Kidney (tissue), 22 donors: Measurements from ENCODE around the gene ALG10. TPM values are rescaled to one million over a fixed set of nuclear protein-coding genes. Genes with fewer than 3 reads are reported as not detected.
"Not testable (repeated sequence)": the region's sequence is repeated elsewhere in the genome, so short reads cannot be mapped to it uniquely, and the experiment has no call there.

Experiments
- DNase-seq, 5 donors: peaks; one replicate each; pipeline ENCODE4 v3.0.0-alpha.2; 2013 to 2020
- FAIRE-seq: peaks from 2 replicates; lab custom pipeline; 2012; peaks lifted over from hg19 to GRCh38; lab: Jason Lieb, UNC
- H3K27ac ChIP-seq, 2 donors: one replicate each; pipeline ENCODE4 v1.7.0; 2013; ENCODE audit warnings: low read depth in 2 of 2, low read length in 2 of 2, inconsistent platforms in 1 of 2
- H3K27me3 ChIP-seq: one replicate; pipeline ENCODE4 v1.7.1; 2013; ENCODE audit warnings: low read length, inconsistent platforms; ENCODE audit not compliant: control insufficient read depth, insufficient read depth
- H3K36me3 ChIP-seq, 3 donors: one replicate each; pipeline versions ENCODE4 v1.7.0 to v1.7.1; 2013; ENCODE audit warnings: low read length in 3 of 3, control low read depth in 1 of 3, inconsistent platforms in 1 of 3; ENCODE audit not compliant: insufficient read depth in 3 of 3, control insufficient read depth in 2 of 3
- H3K4me1 ChIP-seq, 3 donors: one replicate each; pipeline versions ENCODE4 v1.7.0 to v1.7.1; 2013; ENCODE audit warnings: low read length in 3 of 3, inconsistent platforms in 1 of 3, low read depth in 1 of 3; ENCODE audit not compliant: control insufficient read depth in 2 of 3, insufficient read depth in 2 of 3
- H3K4me3 ChIP-seq, 3 donors: one replicate each; pipeline versions ENCODE4 v1.7.0 to v1.8.1; 2013; ENCODE audit warnings: low read length in 3 of 3, control low read depth in 1 of 3, inconsistent platforms in 1 of 3
- H3K9ac ChIP-seq, 3 donors: one replicate each; pipeline versions ENCODE4 v1.7.0 to v1.7.1; 2013; ENCODE audit warnings: low read length in 3 of 3, control low read depth in 1 of 3, inconsistent platforms in 1 of 3
- H3K9me3 ChIP-seq, 3 donors: one replicate each; pipeline versions ENCODE4 v1.7.0 to v1.7.1; 2013; ENCODE audit warnings: low read length in 3 of 3, control low read depth in 1 of 3, inconsistent platforms in 1 of 3; ENCODE audit not compliant: control insufficient read depth in 2 of 3, insufficient read depth in 1 of 3
- CTCF ChIP-seq: IDR thresholded peaks from 3 replicates; pipeline ENCODE4 v1.5.1; 2012; ENCODE audit warnings: mild to moderate bottlenecking, moderate library complexity, borderline replicate concordance; ENCODE audit not compliant: insufficient read depth; ENCODE audit errors: extremely low read depth
- intact Hi-C: fragments of 100-400 bp; cut with DNase I; formaldehyde crosslinking; loops from one replicate; pipeline ENCODE4 v1.11.1; 2022
- long read RNA-seq, 10 donors: library from polyadenylated mRNA in 1 of 10; unstranded in 1 of 10; transcript quantifications; one replicate each; pipeline ENCODE4 v2.0.0 and lab custom pipeline, GENCODE V29; 2021 to 2026
- polyA plus RNA-seq: library from polyadenylated mRNA; stranded (reverse); fragments of 350-450 nt; fragmentation: Illumina TruSeq; extraction: RNeasy Lipid Tissue Mini Kit (QIAGEN cat#74804); gene quantifications from one replicate; pipeline ENCODE4 v1.2.3, GENCODE V29; 2014; ENCODE audit warnings: low read depth, low replicate concordance; ENCODE audit not compliant: insufficient read depth
- total RNA-seq: library from RNA; stranded (reverse); fragmentation: NEBNext Ultra II Directional; extraction: Animal tissue kit (Norgen Biotek cat#: 25700); gene quantifications from one replicate; pipeline ENCODE4 v1.2.1, GENCODE V29; 2021
- donor health status: control.
- donor health status: control.
- donor health status: control.
- donor health status: control.
- donor health status: control.
- donor health status: DM: yes; HTN: yes; CAD: no.
- donor health status: Normal renal cell carcinoma (clear cell type).

Gene ALG10
- total RNA-seq (10.7 TPM), polyA plus RNA-seq (0.88 TPM)
- long read RNA-seq, donor 1 = 0 reads
- long read RNA-seq, donor 2, partial matches to known transcripts = 0 of 1 reads
- long read RNA-seq, donor 2, other reads (novel, unspliced or antisense) = 0 of 1 reads
- long read RNA-seq, donor 3 = 0 reads
- long read RNA-seq, donor 4 = 0 reads
- long read RNA-seq, donor 5 = 0 reads
- long read RNA-seq, donor 6, partial matches to known transcripts = 0 of 1 reads
- long read RNA-seq, donor 6, other reads (novel, unspliced or antisense) = 0 of 1 reads
- long read RNA-seq, donor 7, partial matches to known transcripts = 0 of 1 reads
- long read RNA-seq, donor 7, other reads (novel, unspliced or antisense) = 0 of 1 reads
- long read RNA-seq, donor 8 = 0 reads
- long read RNA-seq, donor 9 = 0 reads
- long read RNA-seq, donor 10, partial matches to known transcripts = 0 of 2 reads
- long read RNA-seq, donor 10, other reads (novel, unspliced or antisense) = 0 of 2 reads

DNA sequence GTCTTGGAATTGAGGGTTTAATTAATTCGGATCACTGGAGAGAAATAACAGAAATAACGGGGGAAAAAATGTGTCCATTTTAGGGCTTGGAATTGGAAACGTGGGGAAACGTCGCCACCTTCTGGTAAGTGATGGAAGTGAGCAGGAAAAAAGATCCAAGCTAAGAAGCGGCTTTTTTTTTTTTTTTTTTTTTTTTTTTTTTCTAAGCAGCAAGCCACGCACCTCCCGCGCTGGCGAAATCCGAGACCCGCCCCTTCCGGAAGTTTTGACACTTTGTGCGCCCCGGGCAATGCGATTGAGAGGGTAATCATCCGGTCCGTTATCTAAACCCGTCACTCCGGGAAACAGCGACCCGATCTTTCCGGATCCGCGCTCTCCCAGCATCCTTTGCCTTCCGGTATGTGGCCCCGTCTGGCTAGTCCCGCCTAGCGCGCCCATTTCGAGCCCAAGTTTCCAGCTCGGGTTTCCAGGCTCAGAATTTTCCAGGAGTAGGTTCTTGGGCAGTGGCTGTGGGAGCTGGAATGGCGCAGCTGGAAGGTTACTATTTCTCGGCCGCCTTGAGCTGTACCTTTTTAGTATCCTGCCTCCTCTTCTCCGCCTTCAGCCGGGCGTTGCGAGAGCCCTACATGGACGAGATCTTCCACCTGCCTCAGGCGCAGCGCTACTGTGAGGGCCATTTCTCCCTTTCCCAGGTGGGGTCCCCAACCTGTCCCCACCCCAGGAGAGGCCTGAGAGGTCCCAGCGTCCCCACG lies at the start of gene ALG10:
TSS of gene ALG10 (plus strand) at position 418 of the 752 bp plus-strand sequence. CDS start at position 522, 104 bp downstream.
- TF ChIP-seq CTCF = peak; percentile 51
- FAIRE-seq (peak; percentile 97), DNase-seq (peak; percentile 98 to 99 (median 99))
- intact Hi-C loops = no loop called here
- Histone ChIP-seq H3K4me3 (peak within 1 kb of the TSS; percentile 84 to 88 (median 85)), H3K36me3 (no peaks in the 10 kb centered on the region), H3K9ac (peak within 1 kb of the TSS; percentile 71 to 95 (median 83)), H3K4me1 (peaks cover 0 to 2% (median 0%) of the 10 kb centered on the region in 3 donors), H3K27me3 (no peaks in the 10 kb centered on the region), H3K9me3 (no peaks in the 10 kb centered on the region), H3K27ac (peak within 1 kb of the TSS; percentile 51 to 57)

DNA sequence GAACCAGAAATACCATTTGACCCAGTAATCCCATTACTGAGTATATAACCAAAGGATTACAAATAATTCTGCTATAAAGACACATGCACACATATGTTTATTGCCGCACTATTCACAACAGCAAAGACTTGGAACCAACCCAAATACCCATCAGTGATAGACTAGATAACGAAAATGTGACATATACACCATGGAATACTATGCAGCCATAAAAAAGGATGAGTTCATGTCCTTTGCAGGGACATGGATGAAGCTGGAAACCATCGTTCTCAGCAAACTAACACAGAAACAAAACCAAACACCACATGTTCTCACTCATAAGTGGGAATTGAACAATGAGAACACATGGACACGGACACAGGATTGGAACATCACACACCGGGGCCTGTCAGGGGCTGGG lies 49.4 kb upstream of the ALG10 start:
- intact Hi-C loops = not testable (repeated sequence)

DNA sequence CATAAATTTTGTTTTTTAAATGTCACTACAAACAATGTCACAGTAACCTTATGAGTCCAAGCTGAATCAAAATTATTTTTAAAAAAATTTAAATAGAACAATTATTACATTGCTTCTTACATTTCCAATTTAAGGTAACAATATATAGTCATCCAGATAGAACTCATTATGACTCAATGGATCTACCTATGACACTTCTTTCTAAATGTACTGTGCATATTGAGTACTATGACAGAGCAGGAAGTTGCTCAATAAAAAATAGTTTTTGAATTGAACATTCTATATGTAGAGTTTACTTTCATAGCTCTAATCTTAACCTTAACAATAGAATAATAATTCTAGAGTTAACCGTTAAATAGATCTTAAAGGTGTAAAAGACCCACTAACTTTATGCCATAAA lies 44.4 kb upstream of the ALG10 start:
- FAIRE-seq (no peak), DNase-seq (no peak)
- H3K36me3 ChIP-seq = no peaks in the 10 kb centered on the region
- no peaks in the 10 kb centered on the region for H3K27me3 ChIP-seq
- no peak overlapping the region for H3K27ac ChIP-seq
- no peak for TF ChIP-seq CTCF
- H3K9me3 ChIP-seq = no peaks in the 10 kb centered on the region
- H3K4me3 ChIP-seq = no peak overlapping the region
- intact Hi-C loops = no loop called here
- H3K9ac ChIP-seq = no peak overlapping the region
- H3K4me1 ChIP-seq = no peaks in the 10 kb centered on the region

More for the DNA sequence above, 49.4 kb upstream of the ALG10 start:
- not testable (repeated sequence) for H3K9me3 ChIP-seq, H3K4me1 ChIP-seq, DNase-seq, H3K27me3 ChIP-seq, FAIRE-seq, H3K4me3 ChIP-seq, H3K27ac ChIP-seq, H3K9ac ChIP-seq, H3K36me3 ChIP-seq
